HCT116 (cell line): Measurements from ENCODE around the gene EEF1A2. TPM values are rescaled to one million over a fixed set of nuclear protein-coding genes. Genes with fewer than 3 reads are reported as not detected.

Experiments used
- ATAC-seq: fragments of 200-7000 bp; cut with Tn5 transposase; 2 replicates; pipeline ENCODE4 v1.9.1; 2020; ENCODE audit warnings: mild to moderate bottlenecking, moderate library complexity
- BruUV-seq: library from RNA; stranded (reverse); fragments of 400-500 nt; replicated peaks from 2 replicates; lab custom pipeline; 2021; lab: Mats Ljungman, UMichigan
- CTCF ChIA-PET: fragments of 300-600 bp; sonication (Branson Sonifier 250); formaldehyde crosslinking; loops from one replicate; lab custom pipeline; 2021; ENCODE audit warnings: antibody characterized with exemption; lab: Charles Lee
- POLR2A ChIA-PET: fragments of 300-600, 350-600 bp; sonication (Branson Sonifier 250); formaldehyde crosslinking; loops from one replicate; lab custom pipeline; 2021; ENCODE audit warnings: antibody characterized with exemption; lab: Charles Lee
- RAD21 ChIA-PET, 2 experiments: fragments of 300-600 bp; sonication (Branson Sonifier 250); formaldehyde crosslinking; loops; one replicate each; lab custom pipeline; 2023; ENCODE audit warnings: low total read pairs in 2 of 2; ENCODE audit not compliant: uncharacterized antibody in 2 of 2, unreplicated experiment in 2 of 2, low non-redundant PET in 1 of 2; lab: Charles Lee
- DNase-seq: peaks from one replicate; pipeline ENCODE4 v3.0.0-alpha.2; 2010; ENCODE audit warnings: low read depth, low spot score
- H2AFZ ChIP-seq: fragments of 200-600 bp; shearing (Covaris generic), sonication (generic); 2 replicates; pipeline ENCODE4 v1.6.1; 2017; ENCODE audit warnings: low read depth, mixed run types, mixed read lengths, antibody characterized with exemption, low read length; ENCODE audit not compliant: poor library complexity, severe bottlenecking
- H3K27ac ChIP-seq: 2 replicates; pipeline ENCODE4 v1.5.1; 2012; ENCODE audit warnings: low read depth, low read length
- H3K27me3 ChIP-seq: fragments of 200-600 bp; sonication (generic); 2 replicates; pipeline ENCODE4 v1.6.1; 2016; ENCODE audit warnings: mixed run types, low read length, mixed read lengths; ENCODE audit not compliant: insufficient read depth
- H3K36me3 ChIP-seq, 2 experiments: fragments of 200-500 bp in 1 of 2; fragments of 200-600 bp in 1 of 2; sonication (Bioruptor generic) in 1 of 2; sonication (generic) in 1 of 2; 2 replicates each; pipeline versions ENCODE4 v1.5.1 to v1.6.1; 2014 to 2016; ENCODE audit warnings: low read length in 2 of 2, inconsistent platforms in 1 of 2, mixed read lengths in 1 of 2, mixed run types in 1 of 2; ENCODE audit not compliant: insufficient read depth in 2 of 2, control insufficient read depth in 1 of 2
- H3K4me1 ChIP-seq, 2 experiments: fragments of 200-600 bp in 1 of 2; sonication (generic) in 1 of 2; 2 replicates each; pipeline versions ENCODE4 v1.5.1 to v1.6.1; 2012 to 2017; ENCODE audit warnings: low read length in 2 of 2, inconsistent platforms in 1 of 2, mild to moderate bottlenecking in 1 of 2, mixed read lengths in 1 of 2, mixed run types in 1 of 2, moderate library complexity in 1 of 2; ENCODE audit not compliant: insufficient read depth in 2 of 2, control insufficient read depth in 1 of 2
- H3K4me2 ChIP-seq: fragments of 200-600 bp; sonication (generic); 2 replicates; pipeline ENCODE4 v1.6.1; 2017; ENCODE audit warnings: mixed run types, low read length, mixed read lengths
- H3K4me3 ChIP-seq, 2 experiments: fragments of 200-600 bp in 1 of 2; sonication (generic) in 1 of 2; replicated peaks in 1 of 2; 2 replicates each; pipeline ENCODE4 v1.5.1; 2011 to 2016; ENCODE audit warnings: low read length in 2 of 2, control low read depth in 1 of 2, low read depth in 1 of 2, mild to moderate bottlenecking in 1 of 2, mixed read lengths in 1 of 2, mixed run types in 1 of 2
- H3K79me2 ChIP-seq: fragments of 200-600 bp; sonication (generic); 2 replicates; pipeline ENCODE4 v1.6.1; 2017; ENCODE audit warnings: mild to moderate bottlenecking, mixed run types, low read length, moderate library complexity, mixed read lengths; ENCODE audit not compliant: insufficient read depth
- H3K9ac ChIP-seq: fragments of 200-600 bp; sonication (generic); 2 replicates; pipeline ENCODE4 v1.6.1; 2016; ENCODE audit warnings: low read length, mixed read lengths
- H3K9me2 ChIP-seq: fragments of 200-600 bp; sonication (generic), shearing (Covaris generic); 2 replicates; pipeline ENCODE4 v1.6.1; 2017; ENCODE audit warnings: mixed run types, mild to moderate bottlenecking, moderate library complexity; ENCODE audit not compliant: insufficient read depth
- H3K9me3 ChIP-seq, 2 experiments: fragments of 200-500 bp in 1 of 2; fragments of 200-600 bp in 1 of 2; sonication (Bioruptor generic) in 1 of 2; sonication (generic) in 1 of 2; 2 replicates each; pipeline ENCODE4 v1.6.1; 2014 to 2017; ENCODE audit warnings: low read length in 2 of 2, mixed read lengths in 2 of 2, inconsistent platforms in 1 of 2, low read depth in 1 of 2, mild to moderate bottlenecking in 1 of 2, mixed run types in 1 of 2, moderate library complexity in 1 of 2; ENCODE audit not compliant: control insufficient read depth in 1 of 2, insufficient read depth in 1 of 2
- H4K20me1 ChIP-seq: fragments of 200-600 bp; sonication (generic), shearing (Covaris generic); 2 replicates; pipeline ENCODE4 v1.6.1; 2017; ENCODE audit warnings: mixed run types, mild to moderate bottlenecking, moderate library complexity; ENCODE audit not compliant: insufficient read depth
- CTCF ChIP-seq, 3 experiments: fragments of 200-600 bp in 1 of 3; sonication (generic) in 1 of 3; IDR thresholded peaks in 2 of 3; conservative IDR thresholded peaks in 1 of 3; 2 replicates each; pipeline ENCODE4 v1.5.1; 2012 to 2017; ENCODE audit warnings: low read depth in 2 of 3, low read length in 2 of 3, antibody characterized with exemption in 1 of 3, borderline replicate concordance in 1 of 3, control low read depth in 1 of 3, mild to moderate bottlenecking in 1 of 3, mixed read lengths in 1 of 3, mixed run types in 1 of 3, moderate library complexity in 1 of 3; ENCODE audit not compliant: insufficient read depth in 1 of 3
- ELF1 ChIP-seq: IDR thresholded peaks from 2 replicates; pipeline ENCODE4 v1.6.1; 2012; ENCODE audit warnings: low read depth, borderline replicate concordance
- FOSL1 ChIP-seq: IDR thresholded peaks from 2 replicates; pipeline ENCODE4 v1.6.1; 2012; ENCODE audit warnings: low read depth
- RAD21 ChIP-seq: IDR thresholded peaks from 2 replicates; pipeline ENCODE4 v1.6.1; 2012; ENCODE audit warnings: low read depth, mild to moderate bottlenecking
- SRF ChIP-seq: IDR thresholded peaks from 2 replicates; pipeline ENCODE4 v1.6.1; 2012; ENCODE audit warnings: low read depth
- ZBTB33 ChIP-seq: IDR thresholded peaks from 2 replicates; pipeline ENCODE4 v1.6.1; 2011; ENCODE audit warnings: mild to moderate bottlenecking, low read length, moderate library complexity; ENCODE audit not compliant: insufficient replicate concordance; ENCODE audit errors: extremely low read depth
- ZNF274 ChIP-seq: fragments of 200-500 bp; sonication (Bioruptor generic); IDR thresholded peaks from 2 replicates; pipeline ENCODE4 v1.6.1; 2014; ENCODE audit warnings: mild to moderate bottlenecking, low read depth, low read length, inconsistent platforms
- intact Hi-C: fragments of 100-400 bp; cut with micrococcal nuclease; formaldehyde crosslinking; loops from 2 replicates; pipeline ENCODE4 v1.10.0; 2022
- total RNA-seq: library from RNA; stranded (reverse); gene quantifications from one replicate; pipeline ENCODE4 v1.2.1, GENCODE V29; 2021; ENCODE audit not compliant: unreplicated experiment

The EEF1A2 gene
- total RNA-seq, 1 experiment from 2014 or later = 454 TPM

DNA sequence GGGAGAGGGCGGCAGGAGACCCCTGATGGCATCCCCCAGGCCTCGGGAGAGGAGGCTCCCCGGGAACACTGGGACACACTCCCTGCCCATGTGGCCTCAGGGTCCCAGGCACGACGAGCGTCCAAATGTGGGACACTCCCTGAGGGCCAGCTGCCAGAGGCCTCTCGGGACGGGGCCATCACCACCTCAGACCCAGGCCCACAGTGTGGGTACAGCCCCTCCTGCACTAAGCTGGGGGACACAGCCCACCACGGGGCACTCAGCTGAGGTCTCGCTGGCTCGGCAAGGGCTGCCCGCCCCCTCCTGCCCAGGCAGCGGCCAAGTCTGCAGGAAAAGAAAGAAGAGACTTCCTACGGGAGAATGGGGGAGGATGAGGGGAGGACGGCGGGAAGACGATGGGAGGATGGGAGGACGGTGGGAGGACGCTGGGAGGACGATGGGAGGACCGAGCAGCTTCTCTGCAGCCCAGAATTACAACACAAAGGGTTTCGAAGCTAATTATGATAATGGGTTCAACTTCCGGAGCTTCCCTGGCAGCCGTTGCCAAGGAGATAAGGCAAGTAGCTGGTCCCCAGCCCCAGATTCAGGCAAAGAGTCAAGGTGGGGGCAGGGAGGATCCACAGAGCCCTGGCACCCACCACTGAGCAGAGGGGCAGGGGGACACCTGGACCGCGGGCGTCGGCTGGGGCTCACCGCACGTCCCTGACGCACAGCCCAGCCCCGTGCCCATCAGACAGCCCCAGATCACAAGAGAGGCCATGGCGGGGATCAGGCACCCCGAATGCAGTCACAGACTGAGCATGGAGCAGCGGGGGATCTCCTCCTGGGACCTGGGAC, 43.9 kb downstream of the EEF1A2 start:
- no peaks in the 10 kb centered on the region; a peak in 1 of 4 replicates for H3K36me3 ChIP-seq
- no peaks in the 10 kb centered on the region for H3K27me3 ChIP-seq
- BruUV-seq = no TSS peak
- H3K9me2 ChIP-seq = no peaks in the 10 kb centered on the region
- intact Hi-C loops = no loop called here
- H3K4me1 ChIP-seq = no peaks in the 10 kb centered on the region
- H2AFZ ChIP-seq = no peak overlapping the region
- ATAC-seq (no peak), DNase-seq (no peak)
- H3K9me3 ChIP-seq = no peaks in the 10 kb centered on the region
- CTCF ChIA-PET = no interaction called here
- H3K4me3 ChIP-seq = no peak overlapping the region
- no peaks in the 10 kb centered on the region for H4K20me1 ChIP-seq
- POLR2A ChIA-PET = no interaction called here
- no peak overlapping the region for H3K27ac ChIP-seq
- H3K4me2 ChIP-seq = no peak overlapping the region
- RAD21 ChIA-PET = no interaction called here
- H3K9ac ChIP-seq = no peak overlapping the region
- H3K79me2 ChIP-seq = peaks cover 34% of the 10 kb centered on the region
- TF ChIP-seq ELF1 (no peak), FOSL1 (no peak), SRF (no peak), ZNF274 (no peak), RAD21 (no peak), ZBTB33 (no peak), CTCF (IDR thresholded peaks at IDR 0.05 in 2 of 3, conservative IDR thresholded peaks at IDR 0.05 in 1 of 3; ENCODE audit: borderline replicate concordance in 1 of 3, insufficient read depth in 1 of 3, low read depth in 2 of 3, low read length in 2 of 3) (no peak)
